Spinal cord (tissue), 10 donors: Measurements from ENCODE around the gene ZNF524. TPM values are rescaled to one million over a fixed set of nuclear protein-coding genes. Genes with fewer than 3 reads are reported as not detected.

ENCODE experiments used
- DNase-seq, 6 donors: peaks; one replicate each; pipeline versions ENCODE4 v3.0.0 to v3.0.0-alpha.2; 2013 to 2015; ENCODE audit warnings: low spot score in 6 of 6, low read depth in 4 of 6
- H3K27ac ChIP-seq: one replicate; pipeline ENCODE4 v1.5.1; 2013; ENCODE audit warnings: low read depth, low read length, control low read depth
- H3K27me3 ChIP-seq: one replicate; pipeline ENCODE4 v1.6.1; 2013; ENCODE audit warnings: low read length; ENCODE audit not compliant: control insufficient read depth, insufficient read depth
- H3K36me3 ChIP-seq: one replicate; pipeline ENCODE4 v1.6.1; 2013; ENCODE audit warnings: low read length; ENCODE audit not compliant: control insufficient read depth, insufficient read depth
- H3K4me1 ChIP-seq: one replicate; pipeline ENCODE4 v1.6.1; 2013; ENCODE audit warnings: low read length; ENCODE audit not compliant: control insufficient read depth, insufficient read depth
- H3K4me3 ChIP-seq: one replicate; pipeline ENCODE4 v1.5.1; 2013; ENCODE audit warnings: low read depth, low read length, control low read depth
- H3K9me3 ChIP-seq: one replicate; pipeline ENCODE4 v1.6.1; 2013; ENCODE audit warnings: low read length; ENCODE audit not compliant: control insufficient read depth, insufficient read depth
- WGBS: methylation state at CpG from one replicate; pipeline ENCODE4 v1.1.5; 2013; ENCODE audit warnings: missing lambda C conversion rate; ENCODE audit not compliant: insufficient coverage; 5-methylcytosine and 5-hydroxymethylcytosine counted together
- polyA plus RNA-seq, 2 donors: library from polyadenylated mRNA; unstranded; fragments of 120-200 nt; gene quantifications; one replicate each; pipeline ENCODE4 v1.2.1, GENCODE V29; 2013; ENCODE audit not compliant: insufficient read length in 2 of 2
- total RNA-seq, 2 donors: library from RNA; depleted of rRNA in 1 of 2; stranded (reverse); fragments of 120-200 nt in 1 of 2; fragments of >200 nt in 1 of 2; gene quantifications; one replicate each; pipeline versions ENCODE4 v1.2.3 to v1.2.4, GENCODE V29; 2013 to 2014
- donor health status: healthy.

Gene ZNF524
- total and polyA plus RNA-seq, 4 donors: 5.1 to 13.6 (median 10.4) TPM

DNA sequence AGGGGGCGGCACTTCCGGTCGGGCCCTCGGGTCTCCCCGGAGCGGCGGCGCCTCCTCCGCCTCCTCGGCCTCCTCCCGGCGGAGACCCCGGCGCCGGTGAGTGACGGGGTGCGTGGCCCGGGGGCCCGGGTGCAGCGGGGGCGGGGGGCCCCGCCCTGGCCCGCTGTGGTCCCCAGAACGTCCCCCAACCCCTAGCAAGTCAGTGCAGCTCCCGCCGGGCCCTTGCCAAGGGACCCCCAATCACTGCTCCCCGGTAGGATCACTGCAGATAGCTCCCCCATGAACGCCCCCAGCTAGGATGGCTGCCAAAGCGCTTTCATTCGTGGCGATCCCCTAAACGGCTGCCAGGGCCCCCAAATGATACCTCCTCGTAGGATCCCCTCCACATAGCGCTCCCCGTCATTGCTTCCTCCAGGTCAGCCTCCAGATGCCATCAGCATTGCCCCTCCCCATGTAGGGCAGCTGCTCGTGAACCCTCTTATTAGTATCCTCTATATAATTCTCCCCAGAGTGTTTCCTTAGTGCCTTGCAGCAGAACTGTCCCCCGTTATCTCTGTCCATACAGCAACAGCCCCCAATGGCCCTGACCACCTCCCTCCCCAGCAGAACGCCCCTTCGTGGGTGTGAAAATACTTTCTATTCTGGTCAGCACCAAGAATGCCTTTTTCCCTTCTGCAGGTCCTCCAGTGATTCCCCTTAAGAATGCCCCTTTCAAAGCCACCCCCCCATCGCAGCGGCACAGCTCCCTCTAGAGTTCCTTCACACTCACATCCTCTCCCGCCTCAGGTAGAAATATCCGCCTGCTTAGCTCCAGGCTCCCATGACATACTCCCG is 5.8 kb downstream of the ZNF524 start, which contains the start of gene ZNF865:
TSS of gene ZNF865 (plus strand) at position 11 of the 834 bp plus-strand sequence. CDS start 7,972 bp downstream, outside the sequence.
- 0% methylated on average over 43 of the region's 44 CpGs for WGBS
- Histone ChIP-seq H3K27ac (peak within 1 kb of the TSS; percentile 98), H3K36me3 (peaks cover 26% of the 10 kb centered on the region), H3K4me1 (peaks cover 31% of the 10 kb centered on the region), H3K4me3 (peak within 1 kb of the TSS; percentile 80), H3K9me3 (no peaks in the 10 kb centered on the region), H3K27me3 (no peaks in the 10 kb centered on the region)
- peak in 3 of 6 donors; percentile 54 to 87 (median 85) for DNase-seq

- Histone ChIP-seq H3K36me3 (peaks cover 26% of the 10 kb centered on the region), H3K27me3 (no peaks in the 10 kb centered on the region), H3K9me3 (no peaks in the 10 kb centered on the region), H3K4me1 (peaks cover 28% of the 10 kb centered on the region), H3K27ac (peak overlapping the region; percentile 93), H3K4me3 (peak overlapping the region; percentile 80)
- DNase-seq: no peak
- 31% methylated on average over 12 of the region's 12 CpGs for WGBS
Observed at GRCh38 chr19:55606471-55606787, 6.3 kb downstream of the ZNF524 start.

- Histone ChIP-seq H3K27ac (no peak overlapping the region), H3K4me1 (peaks cover 28% of the 10 kb centered on the region)
Observed at GRCh38 chr19:55606817-55607216, 6.7 kb downstream of the ZNF524 start.

DNA sequence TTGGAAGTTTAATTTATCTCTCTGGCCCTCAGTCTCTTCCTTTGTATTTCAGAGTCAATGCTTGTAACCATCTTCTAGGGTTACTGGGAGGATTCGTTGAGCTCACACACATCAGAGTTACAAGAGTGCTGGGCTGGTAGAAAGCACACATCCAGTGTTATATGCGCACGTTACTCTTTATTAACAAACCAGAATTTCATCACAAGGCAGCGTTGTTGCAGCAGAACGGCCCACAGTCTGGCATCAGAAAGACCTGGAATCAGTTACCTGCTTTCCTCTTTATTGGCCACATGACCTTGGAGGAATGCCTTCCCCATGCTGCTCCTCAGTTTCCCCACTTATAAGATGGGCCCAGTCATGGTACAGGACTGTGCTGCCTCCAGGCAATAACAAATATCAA is 9.2 kb downstream of the ZNF524 start:
- Histone ChIP-seq H3K4me3 (no peak overlapping the region), H3K36me3 (peaks cover 36% of the 10 kb centered on the region), H3K4me1 (peaks cover 22% of the 10 kb centered on the region), H3K27ac (no peak overlapping the region), H3K27me3 (no peaks in the 10 kb centered on the region), H3K9me3 (no peaks in the 10 kb centered on the region)
- WGBS: 100% methylated on average over 5 of the region's 5 CpGs
- no peak for DNase-seq

More at GRCh38 chr19:55606817-55607216, 6.7 kb downstream of the ZNF524 start:
- no peaks in the 10 kb centered on the region for H3K27me3 ChIP-seq
- 87% methylated on average over 6 of the region's 9 CpGs for whole genome bisulfite sequencing
- H3K9me3 ChIP-seq: no peaks in the 10 kb centered on the region
- peaks cover 30% of the 10 kb centered on the region for H3K36me3 ChIP-seq
- no peak for DNase-seq
- H3K4me3 ChIP-seq: no peak overlapping the region

GRCh38 chr19:55611300-55611982 is 11.4 kb downstream of the ZNF524 start:
- Histone ChIP-seq H3K27me3 (no peaks in the 10 kb centered on the region), H3K27ac (no peak overlapping the region)

DNA sequence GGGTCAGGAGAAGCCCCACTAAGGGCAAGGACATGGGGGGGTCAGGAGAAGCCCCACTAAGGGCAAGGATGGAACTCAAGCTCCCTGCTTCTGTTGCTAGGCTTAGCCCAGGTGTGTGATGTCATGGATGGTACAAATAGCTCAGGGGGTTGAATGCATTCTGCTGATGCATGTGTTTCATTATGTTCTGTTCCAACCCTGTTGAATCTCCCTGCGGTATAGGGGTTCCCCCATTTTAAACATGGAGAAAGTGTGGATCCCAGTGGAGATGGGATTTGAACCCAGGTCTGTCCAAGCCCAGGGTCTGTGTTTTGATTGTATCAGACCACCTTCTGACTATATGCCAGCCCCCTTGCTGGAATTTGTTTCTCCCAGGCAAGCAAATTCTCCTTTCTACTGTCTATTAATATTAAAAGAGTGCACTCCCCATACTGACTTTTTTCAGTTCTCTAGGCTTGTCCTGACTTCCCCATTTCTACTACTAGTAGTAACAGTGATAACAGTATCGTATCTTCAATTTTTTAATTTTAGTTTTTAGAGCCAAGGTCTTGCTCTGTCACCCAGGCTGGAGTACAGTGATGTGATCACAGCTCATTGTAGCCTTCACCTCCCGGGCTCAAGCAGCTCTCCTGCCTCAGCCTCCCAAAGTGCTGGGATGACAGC is 12.0 kb downstream of the ZNF524 start:
- Histone ChIP-seq H3K4me1 (peaks cover 3% of the 10 kb centered on the region), H3K36me3 (peaks cover 58% of the 10 kb centered on the region), H3K27me3 (no peaks in the 10 kb centered on the region), H3K9me3 (no peaks in the 10 kb centered on the region), H3K4me3 (no peak overlapping the region), H3K27ac (no peak overlapping the region)
- 100% methylated on average over 2 of the region's 3 CpGs for WGBS
- no peak for DNase-seq

More at GRCh38 chr19:55611300-55611982, 11.4 kb downstream of the ZNF524 start:
- H3K4me3 ChIP-seq: no peak overlapping the region
- no peak for DNase-seq
- peaks cover 56% of the 10 kb centered on the region for H3K36me3 ChIP-seq
- H3K9me3 ChIP-seq: no peaks in the 10 kb centered on the region
- peaks cover 9% of the 10 kb centered on the region for H3K4me1 ChIP-seq
- 96% methylated on average over 10 of the region's 15 CpGs for WGBS

DNA sequence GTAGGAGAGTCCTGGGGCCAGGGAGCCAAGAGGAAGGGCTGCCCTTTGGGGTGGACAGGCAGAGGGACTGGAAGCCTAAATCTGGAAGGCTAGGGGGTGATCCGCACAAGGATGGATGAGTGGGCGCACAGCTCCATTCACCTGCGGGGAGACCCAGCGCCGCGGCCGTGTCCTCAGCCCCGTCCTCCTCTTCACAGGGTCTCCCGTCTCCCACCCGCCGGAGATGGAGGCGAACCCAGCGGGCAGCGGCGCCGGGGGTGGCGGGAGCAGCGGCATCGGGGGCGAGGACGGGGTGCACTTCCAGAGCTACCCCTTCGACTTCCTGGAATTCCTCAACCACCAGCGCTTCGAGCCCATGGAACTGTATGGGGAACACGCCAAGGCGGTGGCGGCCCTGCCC is 13.3 kb downstream of the ZNF524 start:
- H3K4me3 ChIP-seq: no peak overlapping the region
- H3K36me3 ChIP-seq: peaks cover 62% of the 10 kb centered on the region
- WGBS: 97% methylated on average over 18 of the region's 27 CpGs
- no peaks in the 10 kb centered on the region for H3K4me1 ChIP-seq
- H3K9me3 ChIP-seq: no peaks in the 10 kb centered on the region
- no peaks in the 10 kb centered on the region for H3K27me3 ChIP-seq
- DNase-seq: no peak
- no peak overlapping the region for H3K27ac ChIP-seq

DNA sequence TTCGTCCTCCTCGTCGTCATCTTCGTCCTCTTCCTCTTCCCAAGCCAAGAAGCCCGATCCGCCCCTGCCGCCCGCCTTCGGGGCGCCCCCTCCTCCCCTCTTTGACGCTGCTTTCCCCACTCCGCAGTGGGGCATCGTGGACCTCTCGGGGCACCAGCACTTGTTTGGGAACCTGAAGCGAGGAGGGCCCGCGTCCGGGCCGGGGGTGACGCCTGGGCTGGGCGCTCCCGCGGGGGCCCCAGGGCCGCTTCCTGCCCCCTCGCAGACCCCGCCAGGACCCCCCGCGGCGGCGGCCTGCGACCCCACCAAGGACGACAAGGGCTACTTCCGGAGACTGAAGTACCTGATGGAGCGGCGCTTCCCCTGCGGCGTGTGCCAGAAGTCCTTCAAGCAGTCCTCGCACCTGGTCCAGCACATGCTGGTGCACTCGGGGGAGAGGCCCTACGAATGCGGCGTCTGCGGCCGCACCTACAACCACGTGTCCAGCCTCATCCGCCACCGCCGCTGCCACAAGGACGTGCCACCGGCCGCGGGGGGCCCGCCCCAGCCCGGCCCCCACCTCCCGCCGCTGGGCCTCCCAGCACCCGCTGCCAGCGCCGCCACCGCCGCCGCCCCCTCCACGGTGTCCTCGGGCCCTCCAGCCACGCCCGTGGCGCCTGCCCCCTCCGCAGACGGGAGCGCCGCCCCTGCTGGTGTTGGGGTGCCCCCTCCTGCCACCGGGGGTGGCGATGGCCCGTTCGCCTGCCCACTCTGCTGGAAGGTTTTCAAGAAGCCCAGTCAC is 14.0 kb downstream of the ZNF524 start:
- no peaks in the 10 kb centered on the region for H3K9me3 ChIP-seq
- DNase-seq: no peak
- H3K36me3 ChIP-seq: peaks cover 63% of the 10 kb centered on the region
- WGBS: 96% methylated on average over 63 of the region's 75 CpGs
- H3K27ac ChIP-seq: no peak overlapping the region
- no peak overlapping the region for H3K4me3 ChIP-seq
- H3K4me1 ChIP-seq: no peaks in the 10 kb centered on the region
- H3K27me3 ChIP-seq: no peaks in the 10 kb centered on the region
